ENCODE measurements around the gene SDSL. TPM values are rescaled to one million over a fixed set of nuclear protein-coding genes. Genes with fewer than 3 reads are reported as not detected.

Gene SDSL
- total RNA-seq, 2 donors from 2014 or later: 14.2 to 35.2 TPM

DNA sequence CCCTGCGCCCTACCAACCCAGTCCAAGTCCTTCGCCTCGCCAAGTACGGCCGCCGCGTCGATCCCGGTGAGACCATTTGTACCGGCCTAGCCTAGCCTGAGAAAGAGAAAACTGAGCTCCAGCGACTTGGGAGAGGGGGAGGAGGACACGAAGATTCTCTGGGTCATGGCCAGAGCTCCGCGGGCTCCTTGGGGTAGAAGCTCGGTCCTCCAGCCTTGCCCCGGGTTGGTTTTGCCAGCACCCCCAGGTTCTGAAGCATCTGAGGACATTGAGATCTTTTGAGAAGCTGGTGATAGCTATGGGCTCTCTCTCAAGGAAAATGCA is 42.2 kb downstream of the SDSL start:
- peaks cover 76% of the 10 kb centered on the region for H3K27me3 ChIP-seq
- no peaks in the 10 kb centered on the region for H3K36me3 ChIP-seq
- no peak for DNase-seq
- TF ChIP-seq, protein P1, sequence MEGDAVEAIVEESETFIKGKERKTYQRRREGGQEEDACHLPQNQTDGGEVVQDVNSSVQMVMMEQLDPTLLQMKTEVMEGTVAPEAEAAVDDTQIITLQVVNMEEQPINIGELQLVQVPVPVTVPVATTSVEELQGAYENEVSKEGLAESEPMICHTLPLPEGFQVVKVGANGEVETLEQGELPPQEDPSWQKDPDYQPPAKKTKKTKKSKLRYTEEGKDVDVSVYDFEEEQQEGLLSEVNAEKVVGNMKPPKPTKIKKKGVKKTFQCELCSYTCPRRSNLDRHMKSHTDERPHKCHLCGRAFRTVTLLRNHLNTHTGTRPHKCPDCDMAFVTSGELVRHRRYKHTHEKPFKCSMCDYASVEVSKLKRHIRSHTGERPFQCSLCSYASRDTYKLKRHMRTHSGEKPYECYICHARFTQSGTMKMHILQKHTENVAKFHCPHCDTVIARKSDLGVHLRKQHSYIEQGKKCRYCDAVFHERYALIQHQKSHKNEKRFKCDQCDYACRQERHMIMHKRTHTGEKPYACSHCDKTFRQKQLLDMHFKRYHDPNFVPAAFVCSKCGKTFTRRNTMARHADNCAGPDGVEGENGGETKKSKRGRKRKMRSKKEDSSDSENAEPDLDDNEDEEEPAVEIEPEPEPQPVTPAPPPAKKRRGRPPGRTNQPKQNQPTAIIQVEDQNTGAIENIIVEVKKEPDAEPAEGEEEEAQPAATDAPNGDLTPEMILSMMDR (IDR thresholded peaks at IDR 0.05): no peak
- H3K9me3 ChIP-seq: no peaks in the 10 kb centered on the region
- intact Hi-C loops (cut with DNase I): loop anchor here (5.0 kb wide), 1 partner anchor 448 kb away; no protein-coding TSS in a partner anchor
- no peak overlapping the region for H3K27ac ChIP-seq
- H3K9ac ChIP-seq (ENCODE audit: low read depth in 2 of 2, low read length in 2 of 2): no peak overlapping the region
- no peaks in the 10 kb centered on the region for H3K4me1 ChIP-seq
- H3K4me3 ChIP-seq: no peak overlapping the region

DNA sequence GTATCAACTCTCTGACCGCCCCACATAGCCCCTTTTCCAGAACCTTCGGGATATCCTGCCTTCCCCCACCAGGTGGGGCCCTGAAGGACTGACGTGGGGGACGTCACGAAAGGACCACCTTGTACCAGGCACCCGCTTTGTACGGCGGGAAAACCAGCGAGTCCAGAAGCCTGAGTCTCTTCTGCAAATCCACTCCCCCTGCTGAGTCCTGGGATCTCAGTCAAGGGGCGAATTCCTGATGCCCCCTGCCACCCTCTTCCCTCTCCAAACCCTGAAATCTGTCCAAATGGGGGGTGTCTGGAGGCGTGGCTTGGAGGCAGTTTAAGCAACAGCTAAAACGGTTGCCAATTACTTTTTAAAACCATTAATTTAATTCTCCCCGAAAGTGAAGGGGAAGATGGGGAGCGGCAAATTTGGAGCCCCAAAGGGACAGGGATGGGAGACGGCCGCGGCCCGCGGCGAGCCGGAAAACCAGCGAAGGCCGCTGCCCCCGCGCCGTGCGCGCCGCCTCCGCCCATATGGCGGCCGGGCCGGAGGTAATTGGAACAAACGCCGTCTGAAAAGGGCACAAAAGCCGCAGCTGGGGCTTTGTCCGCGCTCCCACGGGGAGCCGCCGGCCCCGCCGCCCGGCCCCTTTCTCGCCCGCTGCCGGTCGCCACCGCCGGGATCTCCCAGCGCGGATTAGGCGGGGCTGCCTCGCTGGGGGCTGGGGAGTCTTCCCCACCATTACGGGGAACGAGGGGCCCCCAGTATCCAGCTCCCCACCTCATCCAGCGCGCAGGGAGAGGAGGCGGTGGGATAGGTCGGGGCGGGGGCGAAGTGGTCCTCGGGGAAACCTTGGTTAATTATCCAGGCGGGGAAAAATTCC is 42.9 kb downstream of the SDSL start:
- Histone ChIP-seq H3K27ac (no peak overlapping the region), H3K27me3 (peaks cover 83% of the 10 kb centered on the region), H3K9me3 (no peaks in the 10 kb centered on the region), H3K4me1 (no peaks in the 10 kb centered on the region), H3K9ac (ENCODE audit: low read depth in 2 of 2, low read length in 2 of 2) (no peak overlapping the region), H3K36me3 (no peaks in the 10 kb centered on the region), H3K4me3 (no peak overlapping the region)
- TF ChIP-seq, protein P1 (IDR thresholded peaks at IDR 0.05): no peak
- intact Hi-C loops (cut with DNase I): loop anchor here (5.0 kb wide), 1 partner anchor 447 kb away; no protein-coding TSS in a partner anchor
- no peak for DNase-seq

GRCh38 chr12:113465808-113466453 is 43.8 kb downstream of the SDSL start:
- Histone ChIP-seq H3K27ac (no peak overlapping the region), H3K36me3 (no peaks in the 10 kb centered on the region), H3K9me3 (no peaks in the 10 kb centered on the region), H3K9ac (ENCODE audit: low read depth in 2 of 2, low read length in 2 of 2) (no peak overlapping the region), H3K27me3 (peaks cover 92% of the 10 kb centered on the region), H3K4me3 (no peak overlapping the region), H3K4me1 (no peaks in the 10 kb centered on the region)
- TF ChIP-seq, protein P1 (IDR thresholded peaks at IDR 0.05): no peak
- intact Hi-C loops (cut with DNase I): no loop called here
- DNase-seq: no peak

GRCh38 chr12:113466454-113467141 is 44.4 kb downstream of the SDSL start:
- H3K27me3 ChIP-seq: peaks cover 98% of the 10 kb centered on the region
- no peak overlapping the region for H3K9ac ChIP-seq (ENCODE audit: low read depth in 2 of 2, low read length in 2 of 2)
- no peak for DNase-seq
- H3K4me1 ChIP-seq: no peaks in the 10 kb centered on the region
- H3K27ac ChIP-seq: no peak overlapping the region
- no peaks in the 10 kb centered on the region for H3K36me3 ChIP-seq
- intact Hi-C loops (cut with DNase I): no loop called here
- TF ChIP-seq, protein P1 (IDR thresholded peaks at IDR 0.05): no peak
- no peaks in the 10 kb centered on the region for H3K9me3 ChIP-seq
- peak overlapping the region; percentile 29 for H3K4me3 ChIP-seq

- Histone ChIP-seq H3K9me3 (no peaks in the 10 kb centered on the region), H3K9ac (ENCODE audit: low read depth in 2 of 2, low read length in 2 of 2) (no peak overlapping the region), H3K27me3 (peaks cover 100% of the 10 kb centered on the region), H3K36me3 (no peaks in the 10 kb centered on the region), H3K27ac (no peak overlapping the region), H3K4me1 (no peaks in the 10 kb centered on the region), H3K4me3 (peak overlapping the region; percentile 29)
- intact Hi-C loops (cut with DNase I): no loop called here
- TF ChIP-seq, protein P1 (IDR thresholded peaks at IDR 0.05): no peak
- no peak for DNase-seq
Observed at GRCh38 chr12:113467142-113467501, 44.9 kb downstream of the SDSL start.

Data from colonic mucosa (tissue), 4 donors.